ENCODE measurements around the gene GPC2.
A peak's percentile ranks its signal among the peaks of the same experiment; 100 is the strongest.

DNA sequence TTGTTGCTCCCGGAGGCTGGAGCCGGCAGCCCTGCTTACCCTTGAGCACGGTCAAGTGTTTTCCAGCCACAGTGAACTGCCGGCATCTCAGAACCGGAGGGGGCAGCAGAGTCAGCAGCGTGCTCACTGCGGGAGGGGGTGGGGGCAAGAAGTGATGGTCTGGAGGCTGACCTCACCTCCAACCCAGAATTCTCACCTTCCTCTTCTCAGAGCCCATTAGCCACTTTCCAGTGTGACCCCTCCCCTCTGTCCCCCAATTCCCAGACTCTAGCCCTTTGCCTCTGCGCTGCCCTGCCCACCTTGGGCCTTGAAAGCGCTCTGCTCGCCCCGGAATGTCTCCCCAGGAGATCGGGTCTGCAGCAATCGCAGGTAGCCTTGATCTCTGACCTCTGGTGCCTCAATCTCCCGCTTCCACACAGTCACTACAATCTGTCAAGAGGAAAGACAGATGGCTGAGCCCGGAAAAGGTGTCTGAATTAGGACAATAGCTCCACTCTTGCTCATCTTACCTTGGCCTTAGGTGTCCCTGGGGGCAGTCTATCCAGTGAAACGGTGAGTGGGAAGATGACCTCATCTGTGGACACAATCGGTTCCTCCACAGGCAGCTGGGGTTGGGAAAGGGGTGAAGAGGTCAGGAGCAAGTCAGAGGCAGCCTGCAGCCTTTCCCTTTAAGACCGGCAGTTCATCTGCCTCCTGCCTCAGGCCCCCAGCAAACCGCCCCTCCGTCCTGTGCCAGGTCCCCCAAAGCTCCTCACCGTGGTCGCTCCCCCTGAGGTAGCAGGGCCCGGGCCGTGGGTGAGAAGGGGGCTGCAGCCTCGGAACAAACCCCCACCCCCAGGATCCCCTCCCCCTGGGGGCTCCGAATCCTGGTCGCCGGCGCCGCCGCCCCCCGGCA is 19.6 kb downstream of the GPC2 start:
- no peak for TF ChIP-seq EZH2 (IDR thresholded peaks at IDR 0.05; ENCODE audit: borderline replicate concordance, low read length)
- TF ChIP-seq, protein P1, sequence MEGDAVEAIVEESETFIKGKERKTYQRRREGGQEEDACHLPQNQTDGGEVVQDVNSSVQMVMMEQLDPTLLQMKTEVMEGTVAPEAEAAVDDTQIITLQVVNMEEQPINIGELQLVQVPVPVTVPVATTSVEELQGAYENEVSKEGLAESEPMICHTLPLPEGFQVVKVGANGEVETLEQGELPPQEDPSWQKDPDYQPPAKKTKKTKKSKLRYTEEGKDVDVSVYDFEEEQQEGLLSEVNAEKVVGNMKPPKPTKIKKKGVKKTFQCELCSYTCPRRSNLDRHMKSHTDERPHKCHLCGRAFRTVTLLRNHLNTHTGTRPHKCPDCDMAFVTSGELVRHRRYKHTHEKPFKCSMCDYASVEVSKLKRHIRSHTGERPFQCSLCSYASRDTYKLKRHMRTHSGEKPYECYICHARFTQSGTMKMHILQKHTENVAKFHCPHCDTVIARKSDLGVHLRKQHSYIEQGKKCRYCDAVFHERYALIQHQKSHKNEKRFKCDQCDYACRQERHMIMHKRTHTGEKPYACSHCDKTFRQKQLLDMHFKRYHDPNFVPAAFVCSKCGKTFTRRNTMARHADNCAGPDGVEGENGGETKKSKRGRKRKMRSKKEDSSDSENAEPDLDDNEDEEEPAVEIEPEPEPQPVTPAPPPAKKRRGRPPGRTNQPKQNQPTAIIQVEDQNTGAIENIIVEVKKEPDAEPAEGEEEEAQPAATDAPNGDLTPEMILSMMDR (conservative IDR thresholded peaks at IDR 0.05 in 1 of 2, IDR thresholded peaks at IDR 0.05 in 1 of 2; ENCODE audit: extremely low read depth in 1 of 2, insufficient read depth in 1 of 2, low read depth in 1 of 2, low read length in 2 of 2), result peak in 1 of 2 donors; percentile 15

Measured in mammary epithelial cell (primary cell).